MM.1S (cell line): ENCODE results near the gene ADAP1.

Experiments used
- DNase-seq: peaks from one replicate; pipeline ENCODE4 v3.0.0-alpha.2; 2015
- H2AFZ ChIP-seq: fragments of 300-600 bp; sonication (generic); 2 replicates; pipeline ENCODE4 v1.6.0; 2016; ENCODE audit warnings: antibody characterized with exemption, low read length
- H3F3A ChIP-seq: fragments of 300-600 bp; sonication (generic); 2 replicates; pipeline ENCODE4 v1.6.1; 2016; ENCODE audit warnings: mild to moderate bottlenecking, antibody characterized with exemption, low read length, moderate library complexity, mixed read lengths; ENCODE audit not compliant: insufficient read depth
- H3K27ac ChIP-seq: fragments of 300-600 bp; sonication (generic); 2 replicates; pipeline ENCODE4 v1.5.1; 2016; ENCODE audit warnings: mild to moderate bottlenecking, low read length
- H3K27me3 ChIP-seq: fragments of 300-600 bp; sonication (generic); replicated peaks from 2 replicates; pipeline ENCODE4 v1.6.0; 2016; ENCODE audit warnings: low read length; ENCODE audit not compliant: insufficient read depth
- H3K36me3 ChIP-seq: fragments of 300-600 bp; sonication (generic); replicated peaks from 2 replicates; pipeline ENCODE4 v1.6.1; 2016; ENCODE audit warnings: mild to moderate bottlenecking, low read length, mixed read lengths; ENCODE audit not compliant: insufficient read depth
- H3K4me1 ChIP-seq: fragments of 300-600 bp; sonication (generic); 2 replicates; pipeline ENCODE4 v1.6.1; 2016; ENCODE audit warnings: low read length, mixed read lengths
- H3K4me2 ChIP-seq: fragments of 300-600 bp; sonication (generic); 2 replicates; pipeline ENCODE4 v1.6.0; 2016; ENCODE audit warnings: low read depth, low read length
- H3K4me3 ChIP-seq: fragments of 300-600 bp; sonication (generic); 2 replicates; pipeline ENCODE4 v1.5.1; 2016; ENCODE audit warnings: low read length, mixed read lengths
- H3K79me2 ChIP-seq: fragments of 300-600 bp; sonication (generic); 2 replicates; pipeline ENCODE4 v1.6.1; 2016; ENCODE audit warnings: mixed run types, low read length, mixed read lengths
- H3K9ac ChIP-seq: fragments of 300-600 bp; sonication (generic); 2 replicates; pipeline ENCODE4 v1.6.1; 2016; ENCODE audit warnings: low read length, mixed read lengths
- H3K9me2 ChIP-seq: fragments of 300-600 bp; sonication (generic); replicated peaks from 2 replicates; pipeline ENCODE4 v1.6.1; 2016; ENCODE audit warnings: mild to moderate bottlenecking, low read length, mixed read lengths; ENCODE audit not compliant: insufficient read depth
- H3K9me3 ChIP-seq: fragments of 300-600 bp; sonication (generic); replicated peaks from 2 replicates; pipeline ENCODE4 v1.6.1; 2016; ENCODE audit warnings: mild to moderate bottlenecking, low read length, mixed read lengths; ENCODE audit not compliant: insufficient read depth
- H4K20me1 ChIP-seq: fragments of 300-600 bp; sonication (generic); 2 replicates; pipeline ENCODE4 v1.6.1; 2016; ENCODE audit warnings: mild to moderate bottlenecking, low read length, moderate library complexity, mixed read lengths; ENCODE audit not compliant: insufficient read depth
- EZH2 ChIP-seq: fragments of 300-600 bp; sonication (generic); optimal IDR thresholded peaks from 2 replicates; pipeline ENCODE3; 2017; ENCODE audit warnings: low read depth, mild to moderate bottlenecking, antibody characterized with exemption, low read length, mixed read lengths
- EZH2phosphoT487 ChIP-seq: fragments of 300-600 bp; sonication (generic); IDR thresholded peaks from 2 replicates; pipeline ENCODE4 v1.6.1; 2018; ENCODE audit warnings: antibody characterized with exemption, low read length
- TF ChIP-seq, protein P1 (sequence below): fragments of 300-600 bp; sonication (generic); IDR thresholded peaks from 2 replicates; pipeline ENCODE4 v1.5.1; 2016; ENCODE audit warnings: antibody characterized with exemption, low read length, mixed read lengths

ADAP1 gene

GRCh38 chr7:867001-867405 is 87.5 kb downstream of the ADAP1 start:
- Histone ChIP-seq H3K27ac (no peak overlapping the region), H3K9ac (no peak overlapping the region), H3K79me2 (no peaks in the 10 kb centered on the region), H3K9me3 (no peaks in the 10 kb centered on the region), H3K4me1 (no peaks in the 10 kb centered on the region), H3F3A (no peaks in the 10 kb centered on the region), H2AFZ (no peak overlapping the region), H3K27me3 (no peaks in the 10 kb centered on the region), H3K4me3 (no peak overlapping the region), H4K20me1 (no peaks in the 10 kb centered on the region), H3K4me2 (no peak overlapping the region), H3K36me3 (0 out of 2 replicates have a peak, but pooled peaks cover 4% of the 10 kb centered on the region), H3K9me2 (no peaks in the 10 kb centered on the region)
- no peak for DNase-seq
- TF ChIP-seq, protein P1, sequence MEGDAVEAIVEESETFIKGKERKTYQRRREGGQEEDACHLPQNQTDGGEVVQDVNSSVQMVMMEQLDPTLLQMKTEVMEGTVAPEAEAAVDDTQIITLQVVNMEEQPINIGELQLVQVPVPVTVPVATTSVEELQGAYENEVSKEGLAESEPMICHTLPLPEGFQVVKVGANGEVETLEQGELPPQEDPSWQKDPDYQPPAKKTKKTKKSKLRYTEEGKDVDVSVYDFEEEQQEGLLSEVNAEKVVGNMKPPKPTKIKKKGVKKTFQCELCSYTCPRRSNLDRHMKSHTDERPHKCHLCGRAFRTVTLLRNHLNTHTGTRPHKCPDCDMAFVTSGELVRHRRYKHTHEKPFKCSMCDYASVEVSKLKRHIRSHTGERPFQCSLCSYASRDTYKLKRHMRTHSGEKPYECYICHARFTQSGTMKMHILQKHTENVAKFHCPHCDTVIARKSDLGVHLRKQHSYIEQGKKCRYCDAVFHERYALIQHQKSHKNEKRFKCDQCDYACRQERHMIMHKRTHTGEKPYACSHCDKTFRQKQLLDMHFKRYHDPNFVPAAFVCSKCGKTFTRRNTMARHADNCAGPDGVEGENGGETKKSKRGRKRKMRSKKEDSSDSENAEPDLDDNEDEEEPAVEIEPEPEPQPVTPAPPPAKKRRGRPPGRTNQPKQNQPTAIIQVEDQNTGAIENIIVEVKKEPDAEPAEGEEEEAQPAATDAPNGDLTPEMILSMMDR: no peak
- no peak for TF ChIP-seq EZH2phosphoT487
- no peak for TF ChIP-seq EZH2

- no peaks in the 10 kb centered on the region for H4K20me1 ChIP-seq
- no peak overlapping the region for H3K4me2 ChIP-seq
- no peak for DNase-seq
- TF ChIP-seq EZH2: no peak
- TF ChIP-seq, protein P1: no peak
- no peak for TF ChIP-seq EZH2phosphoT487
- H3K27ac ChIP-seq: no peak overlapping the region
- no peaks in the 10 kb centered on the region for H3K9me3 ChIP-seq
- H3K4me3 ChIP-seq: no peak overlapping the region
- no peaks in the 10 kb centered on the region for H3K9me2 ChIP-seq
- no peaks in the 10 kb centered on the region for H3F3A ChIP-seq
- H3K9ac ChIP-seq: no peak overlapping the region
- no peaks in the 10 kb centered on the region for H3K4me1 ChIP-seq
- no peak overlapping the region for H2AFZ ChIP-seq
- no peaks in the 10 kb centered on the region for H3K27me3 ChIP-seq
- no peaks in the 10 kb centered on the region for H3K79me2 ChIP-seq
- peaks cover 9% of the 10 kb centered on the region for H3K36me3 ChIP-seq
Measured at GRCh38 chr7:865921-866320, 88.6 kb downstream of the ADAP1 start.

DNA sequence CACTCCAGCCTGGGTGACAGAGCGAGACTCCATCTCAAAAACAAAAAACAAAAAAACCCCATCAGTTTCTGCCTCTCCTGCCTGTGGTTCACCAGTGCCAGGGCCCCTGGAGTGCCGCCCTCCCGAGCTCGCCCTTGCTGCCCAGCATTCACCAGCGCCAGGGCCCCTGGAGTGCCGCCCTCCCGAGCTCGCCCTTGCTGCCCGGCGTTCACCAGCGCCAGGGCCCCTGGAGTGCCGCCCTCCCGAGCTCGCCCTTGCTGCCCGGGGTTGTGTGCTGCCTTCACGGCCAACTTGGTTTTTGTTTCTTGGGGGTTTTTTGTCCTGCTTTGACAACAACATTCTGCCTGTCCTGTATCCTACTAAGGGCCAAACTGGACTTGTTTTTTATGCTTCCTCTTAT is 91.4 kb downstream of the ADAP1 start:
- H4K20me1 ChIP-seq: no peaks in the 10 kb centered on the region
- H3F3A ChIP-seq: no peaks in the 10 kb centered on the region
- H3K79me2 ChIP-seq: no peaks in the 10 kb centered on the region
- no peaks in the 10 kb centered on the region for H3K4me1 ChIP-seq
- H3K27me3 ChIP-seq: no peaks in the 10 kb centered on the region
- H3K4me2 ChIP-seq: no peak overlapping the region
- no peak overlapping the region for H3K4me3 ChIP-seq
- H3K9ac ChIP-seq: no peak overlapping the region
- no peak for DNase-seq
- H3K9me3 ChIP-seq: no peaks in the 10 kb centered on the region
- H2AFZ ChIP-seq: no peak overlapping the region
- TF ChIP-seq EZH2phosphoT487: no peak
- TF ChIP-seq, protein P1: no peak
- no peak for TF ChIP-seq EZH2
- H3K27ac ChIP-seq: no peak overlapping the region
- no peaks in the 10 kb centered on the region for H3K9me2 ChIP-seq
- H3K36me3 ChIP-seq: peaks cover 10% of the 10 kb centered on the region
